ENCODE measurements around the gene NCS1. TPM values are rescaled to one million over a fixed set of nuclear protein-coding genes. Genes with fewer than 3 reads are reported as not detected.

Gene NCS1
- total and polyA plus RNA-seq, 2 of the 8 experiments (the other 6 are each of a cell fraction or from before 2014, with no cell fraction given) = 34.7 to 47.6 TPM

DNA sequence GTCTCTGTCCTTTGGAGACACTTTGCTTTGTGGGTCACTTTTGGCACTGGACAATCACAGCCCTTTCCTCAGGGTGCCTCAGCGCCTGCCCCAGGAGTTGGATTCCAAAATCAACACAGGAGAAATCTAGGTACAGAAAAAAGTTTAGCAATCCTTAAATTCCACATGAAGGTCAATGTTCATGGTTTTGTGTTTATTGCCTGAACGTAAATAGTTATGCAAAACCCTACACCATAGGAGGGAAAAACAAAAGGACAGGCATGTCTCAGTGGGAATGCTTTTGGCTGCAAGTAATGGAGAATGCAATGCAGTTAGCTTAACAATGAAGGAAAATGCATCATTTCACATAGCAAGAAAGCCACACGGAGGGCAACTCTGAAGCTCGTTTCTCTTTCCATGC is 86.8 kb downstream of the NCS1 start:
- CTCF ChIA-PET (ENCODE audit: partially characterized antibody) = interaction anchor here (0.6 to 3.0 kb wide), 4 partner anchors 8 to 276 kb away, joined by 3 to 17 read pairs (median 4); no protein-coding TSS in a partner anchor

More for the DNA sequence above, 86.8 kb downstream of the NCS1 start:
- Histone ChIP-seq H4K91ac (replicated peaks; ENCODE audit: insufficient read length, low read length) (no peak overlapping the region), H2AFZ (ENCODE audit: low read length) (no peak overlapping the region), H4K5ac (ENCODE audit: insufficient read length, low read depth, low read length) (no peak overlapping the region), H3K27ac (ENCODE audit: low read depth, low read length) (no peak overlapping the region), H2BK120ac (replicated peaks; ENCODE audit: low read depth, low read length) (no peak overlapping the region), H3K36me3 (ENCODE audit: control insufficient read depth in 2 of 4, insufficient read depth in 4 of 4, low read length in 3 of 4) (no peaks in the 10 kb centered on the region), H3K4me2 (ENCODE audit: insufficient read depth in 1 of 2, low read depth in 2 of 2, low read length in 2 of 2) (0 out of 4 replicates have a peak overlapping the region, but pooled peaks of 1 of the 2 experiments have one; percentile 10), H3K4me1 (replicated peaks in 1 of 4; ENCODE audit: control insufficient read depth in 3 of 4, insufficient read depth in 4 of 4, low read length in 3 of 4) (peaks cover 0 to 2% (median under 1%) of the 10 kb centered on the region in 4 experiments; a peak in 3 of 7 replicates), H2BK20ac (ENCODE audit: low read length) (no peak overlapping the region), H3K79me2 (ENCODE audit: control insufficient read depth in 1 of 2, insufficient read depth in 2 of 2, low read length in 2 of 2) (no peaks in the 10 kb centered on the region), H4K20me1 (replicated peaks in 1 of 2; ENCODE audit: control insufficient read depth in 1 of 2, insufficient read depth in 2 of 2, low read length in 2 of 2) (no peaks in the 10 kb centered on the region), H2BK15ac (ENCODE audit: low read length) (no peak overlapping the region), H4K8ac (ENCODE audit: extremely low read depth, insufficient read depth, low read length) (no peak overlapping the region), H3K4me3 (ENCODE audit: extremely low read depth in 1 of 4, insufficient read depth in 2 of 4, low read depth in 3 of 4, low read length in 4 of 4) (peak overlapping the region in 1 of 4 experiments; percentile 12; a peak in 1 of 8 replicates), H2BK12ac (ENCODE audit: low read depth, low read length) (no peak overlapping the region), H2AK5ac (ENCODE audit: low read depth, low read length) (no peak overlapping the region), H3K9ac (replicated peaks in 1 of 4; ENCODE audit: extremely low read depth in 1 of 4, low read depth in 3 of 4, low read length in 3 of 4) (no peak overlapping the region), H2BK5ac (ENCODE audit: low read depth, low read length) (no peak overlapping the region), H3K56ac (replicated peaks; ENCODE audit: insufficient read length, low read depth, low read length) (no peak overlapping the region), H3K4ac (replicated peaks; ENCODE audit: insufficient read length, low read depth, low read length) (no peak overlapping the region), H3K79me1 (ENCODE audit: low read depth, low read length) (no peaks in the 10 kb centered on the region), H3K18ac (ENCODE audit: extremely low read depth, low read length) (no peak overlapping the region; the same call in 1 of the 2 replicates), H3K27me3 (replicated peaks in 1 of 4; ENCODE audit: control insufficient read depth in 3 of 4, extremely low read depth in 1 of 4, insufficient read depth in 3 of 4, low read length in 3 of 4) (no peaks in the 10 kb centered on the region), H3K9me3 (ENCODE audit: insufficient read depth in 2 of 2, low read depth in 1 of 2, low read length in 1 of 2) (peaks cover 7 to 9% of the 10 kb centered on the region in 2 experiments), H3K14ac (ENCODE audit: insufficient read length) (no peak overlapping the region), H3K23me2 (ENCODE audit: low read depth, low read length) (no peaks in the 10 kb centered on the region), H3K23ac (ENCODE audit: insufficient read length) (no peak overlapping the region)
- POLR2A ChIA-PET (ENCODE audit: partially characterized antibody) = interaction anchor here (0.8 to 1.0 kb wide), 2 partner anchors 21 to 34 kb away, joined by 3 read pairs; no protein-coding TSS in a partner anchor
- FAIRE-seq (peak; percentile 69), DNase-seq (ENCODE audit: low read depth in 1 of 2, low spot score in 2 of 2) (no peak)
- TF ChIP-seq SRF (IDR thresholded peaks at IDR 0.05; ENCODE audit: low read depth, low read length) = peak; percentile 13; the same call in 1 of the 2 replicates
- TF ChIP-seq SUZ12 (IDR thresholded peaks at IDR 0.05; ENCODE audit: low read length) = no peak
- WGBS, 2 experiments (ENCODE audit: extremely low coverage in 1 of 2, insufficient coverage in 1 of 2, insufficient read length in 1 of 2, insufficient replicate concordance in 2 of 2, low coverage in 1 of 2, low lambda C conversion rate in 2 of 2, missing lambda C conversion rate in 1 of 2) = 81% methylated on average over 4 of the region's 4 CpGs; no CpG with 5 or more reads in 1 of the 2 experiments

Measured in H1 (cell line).